WTC11 (cell line): Measurements from ENCODE around the gene ERCC4.

Experiments used
- CTCF ChIP-seq: fragments of 200-600 bp; IDR thresholded peaks from 2 replicates; pipeline ENCODE4 v1.8.0; 2022; ENCODE audit warnings: antibody characterized with exemption
- JUN ChIP-seq: sonication (generic); formaldehyde crosslinking; IDR thresholded peaks from 2 replicates; pipeline ENCODE4 v1.8.0; 2023; ENCODE audit warnings: mild to moderate bottlenecking, missing genetic modification reagents
- NR2C2 ChIP-seq: sonication (generic); formaldehyde crosslinking; IDR thresholded peaks from 2 replicates; pipeline ENCODE4 v1.8.0; 2022; ENCODE audit warnings: mild to moderate bottlenecking, missing genetic modification reagents

DNA sequence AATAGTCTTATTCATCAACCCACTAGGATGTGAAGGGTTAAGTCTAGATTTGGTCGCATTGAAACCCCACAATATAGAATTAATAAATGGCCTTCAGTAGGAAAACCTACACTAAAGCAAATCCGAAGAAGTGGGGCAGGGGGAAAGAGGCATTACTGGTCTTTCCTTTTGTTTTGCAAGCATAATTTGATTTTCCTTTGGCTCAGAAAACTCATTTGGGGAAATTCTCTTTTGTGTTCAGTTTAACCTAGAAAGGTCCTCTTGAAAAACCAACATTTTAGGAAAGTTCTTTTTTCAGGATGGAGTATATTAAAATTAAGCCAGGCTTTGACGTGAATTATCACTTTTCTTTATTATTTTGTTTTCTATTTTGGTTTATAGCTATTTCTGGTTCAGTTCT lies 31.7 kb downstream of the ERCC4 start:
- TF ChIP-seq JUN (CRISPR knock-in tag) (no peak), NR2C2 (CRISPR knock-in tag) (no peak), CTCF (no peak)
